Astrocyte (in vitro differentiated cells and primary cell): Measurements from ENCODE around the gene SPACA7. TPM values are rescaled to one million over a fixed set of nuclear protein-coding genes. Genes with fewer than 3 reads are reported as not detected.

Experiments
- DNase-seq: peaks from one replicate; pipeline ENCODE4 v3.0.0-alpha.2; 2010; ENCODE audit warnings: low read depth
- FAIRE-seq: peaks from 2 replicates; lab custom pipeline; 2011; peaks lifted over from hg19 to GRCh38; lab: Jason Lieb, UNC
- H2AFZ ChIP-seq: 2 replicates; pipeline ENCODE4 v1.6.0; 2012; ENCODE audit warnings: low read depth, low read length, inconsistent platforms
- H3K27ac ChIP-seq: 2 replicates; pipeline ENCODE4 v1.5.1; 2011; ENCODE audit warnings: low read depth, low read length, inconsistent platforms
- H3K27me3 ChIP-seq: 2 replicates; pipeline ENCODE4 v1.6.0; 2011; ENCODE audit warnings: low read length, inconsistent platforms; ENCODE audit not compliant: insufficient read depth
- H3K36me3 ChIP-seq: 2 replicates; pipeline ENCODE4 v1.5.1; 2011; ENCODE audit warnings: low read length, inconsistent platforms; ENCODE audit not compliant: insufficient read depth
- H3K4me1 ChIP-seq: 2 replicates; pipeline ENCODE4 v1.5.1; 2011; ENCODE audit warnings: low read length, inconsistent platforms; ENCODE audit not compliant: insufficient read depth
- H3K4me2 ChIP-seq: 2 replicates; pipeline ENCODE4 v1.6.0; 2012; ENCODE audit warnings: low read length, inconsistent platforms
- H3K4me3 ChIP-seq: 2 replicates; pipeline ENCODE4 v1.5.1; 2011; ENCODE audit warnings: low read depth, mild to moderate bottlenecking, low read length, inconsistent platforms; ENCODE audit not compliant: insufficient read depth
- H3K79me2 ChIP-seq: 2 replicates; pipeline ENCODE4 v1.6.0; 2012; ENCODE audit warnings: mild to moderate bottlenecking, low read length, inconsistent platforms; ENCODE audit not compliant: insufficient read depth
- H3K9ac ChIP-seq: 2 replicates; pipeline ENCODE4 v1.6.0; 2012; ENCODE audit warnings: mild to moderate bottlenecking, low read length, inconsistent platforms
- H3K9me3 ChIP-seq: 2 replicates; pipeline ENCODE4 v1.5.1; 2012; ENCODE audit warnings: low read depth, mild to moderate bottlenecking, low read length, inconsistent platforms; ENCODE audit not compliant: insufficient read depth
- H4K20me1 ChIP-seq: 2 replicates; pipeline ENCODE4 v1.6.0; 2012; ENCODE audit warnings: low read length, inconsistent platforms; ENCODE audit not compliant: insufficient read depth
- H3K27ac Mint-ChIP-seq: one replicate; pipeline ENCODE4 v1.8.0; 2021; ENCODE audit warnings: mild to moderate bottlenecking, mixed read lengths; ENCODE audit not compliant: unreplicated experiment
- H3K27me3 Mint-ChIP-seq: one replicate; pipeline ENCODE4 v1.8.0; 2021; ENCODE audit warnings: low read depth, mixed read lengths; ENCODE audit not compliant: unreplicated experiment
- H3K36me3 Mint-ChIP-seq: one replicate; pipeline ENCODE4 v1.8.0; 2021; ENCODE audit warnings: low read depth, mixed read lengths; ENCODE audit not compliant: unreplicated experiment
- H3K4me1 Mint-ChIP-seq: one replicate; pipeline ENCODE4 v1.8.0; 2021; ENCODE audit warnings: low read depth, mixed read lengths; ENCODE audit not compliant: unreplicated experiment
- H3K4me3 Mint-ChIP-seq: one replicate; pipeline ENCODE4 v1.8.0; 2021; ENCODE audit warnings: mild to moderate bottlenecking, moderate library complexity, mixed read lengths; ENCODE audit not compliant: unreplicated experiment
- H3K9me3 Mint-ChIP-seq: one replicate; pipeline ENCODE4 v1.8.0; 2021; ENCODE audit warnings: mild to moderate bottlenecking, mixed read lengths; ENCODE audit not compliant: unreplicated experiment
- EZH2 ChIP-seq: IDR thresholded peaks from 2 replicates; pipeline ENCODE4 v1.6.1; 2012; ENCODE audit warnings: mild to moderate bottlenecking, low read length, inconsistent platforms; ENCODE audit not compliant: insufficient read depth
- total RNA-seq: library from RNA; stranded (reverse); gene quantifications from 2 replicates; pipeline ENCODE4 v1.2.1, GENCODE V29; 2021
- TF ChIP-seq, protein P1 (sequence below): IDR thresholded peaks from 2 replicates; pipeline ENCODE4 v1.5.1; 2011; ENCODE audit warnings: low read depth, mild to moderate bottlenecking, inconsistent platforms, low read length, moderate library complexity; ENCODE audit not compliant: insufficient read depth

The SPACA7 gene
- total RNA-seq, 1 donor from 2014 or later = not detected

DNA sequence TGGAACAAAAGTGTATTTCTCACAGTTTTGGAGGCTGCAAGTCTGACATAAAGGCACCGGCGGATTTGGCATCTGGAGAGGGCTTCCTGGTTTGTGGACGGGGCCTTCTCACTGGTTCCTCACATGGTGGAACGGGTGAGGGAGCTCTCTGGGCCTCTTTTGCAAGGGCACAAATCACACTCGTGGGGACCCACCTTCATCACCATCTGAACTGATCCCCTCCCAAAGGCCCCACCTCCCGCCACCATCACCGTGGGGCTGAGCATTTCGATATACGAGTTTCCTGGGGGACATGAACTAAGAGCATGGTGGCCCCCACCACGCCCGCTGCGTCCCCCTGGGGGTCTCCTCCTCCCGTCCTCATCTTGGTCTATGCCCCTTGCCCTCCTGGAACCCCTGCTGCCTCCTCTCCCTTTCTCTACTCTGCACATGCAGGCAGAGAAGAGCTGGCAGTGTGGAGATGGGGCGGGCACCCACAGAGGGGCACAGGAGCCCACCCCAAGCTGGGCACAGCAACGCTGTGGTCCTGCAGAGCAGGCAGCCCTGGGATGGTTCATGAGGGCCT is 20.8 kb upstream of the SPACA7 start:
- DNase-seq (no peak), FAIRE-seq (no peak)
- H3K79me2 ChIP-seq = no peaks in the 10 kb centered on the region
- Mint-ChIP-seq H3K9me3 (no peaks in the 10 kb centered on the region), H3K27me3 (peaks cover 41% of the 10 kb centered on the region), H3K36me3 (no peaks in the 10 kb centered on the region), H3K4me3 (no peak overlapping the region), H3K4me1 (no peaks in the 10 kb centered on the region), H3K27ac (no peak overlapping the region)
- H3K4me1 ChIP-seq = no peaks in the 10 kb centered on the region
- no peak overlapping the region for H3K27ac ChIP-seq
- H3K27me3 ChIP-seq = no peaks in the 10 kb centered on the region
- no peak overlapping the region for H2AFZ ChIP-seq
- H3K4me2 ChIP-seq = no peak overlapping the region
- H3K9ac ChIP-seq = no peak overlapping the region
- peaks cover 12% of the 10 kb centered on the region for H3K9me3 ChIP-seq
- no peaks in the 10 kb centered on the region for H3K36me3 ChIP-seq
- no peaks in the 10 kb centered on the region for H4K20me1 ChIP-seq
- TF ChIP-seq, protein P1, sequence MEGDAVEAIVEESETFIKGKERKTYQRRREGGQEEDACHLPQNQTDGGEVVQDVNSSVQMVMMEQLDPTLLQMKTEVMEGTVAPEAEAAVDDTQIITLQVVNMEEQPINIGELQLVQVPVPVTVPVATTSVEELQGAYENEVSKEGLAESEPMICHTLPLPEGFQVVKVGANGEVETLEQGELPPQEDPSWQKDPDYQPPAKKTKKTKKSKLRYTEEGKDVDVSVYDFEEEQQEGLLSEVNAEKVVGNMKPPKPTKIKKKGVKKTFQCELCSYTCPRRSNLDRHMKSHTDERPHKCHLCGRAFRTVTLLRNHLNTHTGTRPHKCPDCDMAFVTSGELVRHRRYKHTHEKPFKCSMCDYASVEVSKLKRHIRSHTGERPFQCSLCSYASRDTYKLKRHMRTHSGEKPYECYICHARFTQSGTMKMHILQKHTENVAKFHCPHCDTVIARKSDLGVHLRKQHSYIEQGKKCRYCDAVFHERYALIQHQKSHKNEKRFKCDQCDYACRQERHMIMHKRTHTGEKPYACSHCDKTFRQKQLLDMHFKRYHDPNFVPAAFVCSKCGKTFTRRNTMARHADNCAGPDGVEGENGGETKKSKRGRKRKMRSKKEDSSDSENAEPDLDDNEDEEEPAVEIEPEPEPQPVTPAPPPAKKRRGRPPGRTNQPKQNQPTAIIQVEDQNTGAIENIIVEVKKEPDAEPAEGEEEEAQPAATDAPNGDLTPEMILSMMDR = no peak
- TF ChIP-seq EZH2 = no peak
- H3K4me3 ChIP-seq = no peak overlapping the region

DNA sequence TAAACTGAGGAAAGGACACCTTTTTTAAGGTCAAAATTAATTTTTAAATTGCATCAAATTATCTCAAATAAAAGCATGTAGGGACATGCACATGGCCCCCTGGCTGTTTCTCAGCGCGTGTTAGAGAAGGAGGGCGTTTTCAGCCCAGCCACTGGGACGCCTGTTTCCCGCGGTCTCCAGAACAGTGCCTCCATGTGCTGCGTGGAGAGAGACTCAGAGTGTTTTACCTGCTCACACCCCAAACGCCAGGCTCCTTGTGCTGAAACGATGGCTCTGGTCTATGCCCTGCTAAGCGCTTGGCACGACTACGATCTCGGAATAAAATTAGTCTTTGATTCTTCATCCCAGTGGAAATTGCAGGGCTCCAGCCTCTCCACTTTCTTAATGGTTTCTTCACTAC is 20.0 kb upstream of the SPACA7 start:
- Mint-ChIP-seq H3K4me1 (no peaks in the 10 kb centered on the region), H3K27me3 (peaks cover 32% of the 10 kb centered on the region), H3K27ac (no peak overlapping the region), H3K4me3 (no peak overlapping the region), H3K36me3 (no peaks in the 10 kb centered on the region), H3K9me3 (no peaks in the 10 kb centered on the region)
- Histone ChIP-seq H3K9ac (no peak overlapping the region), H3K36me3 (no peaks in the 10 kb centered on the region), H3K79me2 (no peaks in the 10 kb centered on the region), H3K9me3 (peaks cover 11% of the 10 kb centered on the region), H3K4me1 (no peaks in the 10 kb centered on the region), H3K27ac (no peak overlapping the region), H3K4me3 (no peak overlapping the region), H4K20me1 (no peaks in the 10 kb centered on the region), H3K27me3 (no peaks in the 10 kb centered on the region), H2AFZ (no peak overlapping the region), H3K4me2 (no peak overlapping the region)
- FAIRE-seq (no peak), DNase-seq (no peak)
- TF ChIP-seq, protein P1 = no peak
- TF ChIP-seq EZH2 = no peak

DNA sequence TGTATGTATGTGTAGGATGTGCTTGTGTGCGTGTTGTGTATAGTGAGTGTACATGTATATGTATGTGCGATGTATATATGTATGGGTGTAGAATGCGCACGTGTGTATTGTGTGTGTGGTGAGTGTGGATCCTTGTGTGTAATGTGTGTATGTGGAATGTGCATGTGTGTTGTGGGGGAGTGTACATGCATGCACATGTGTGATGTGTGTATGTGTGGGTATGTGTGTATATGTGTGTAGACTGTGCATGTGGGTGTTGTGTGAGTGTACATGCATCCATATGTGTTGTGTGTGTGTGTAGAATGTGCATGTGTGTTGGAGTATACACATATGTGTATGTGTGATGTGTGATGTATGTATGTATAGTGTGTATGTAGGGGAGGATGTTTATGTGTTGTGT is 18.0 kb upstream of the SPACA7 start:
- peaks cover 5% of the 10 kb centered on the region for H3K9me3 Mint-ChIP-seq
- no peak overlapping the region for H3K4me2 ChIP-seq
- H4K20me1 ChIP-seq = no peaks in the 10 kb centered on the region
- H3K36me3 ChIP-seq = no peaks in the 10 kb centered on the region
- DNase-seq (no peak), FAIRE-seq (no peak)
- peaks cover 6% of the 10 kb centered on the region for H3K4me1 Mint-ChIP-seq
- H3K4me3 Mint-ChIP-seq = no peak overlapping the region
- no peak overlapping the region for H2AFZ ChIP-seq
- no peak overlapping the region for H3K27ac ChIP-seq
- no peaks in the 10 kb centered on the region for H3K27me3 ChIP-seq
- peaks cover 27% of the 10 kb centered on the region for H3K27me3 Mint-ChIP-seq
- H3K27ac Mint-ChIP-seq = no peak overlapping the region
- no peaks in the 10 kb centered on the region for H3K79me2 ChIP-seq
- H3K36me3 Mint-ChIP-seq = no peaks in the 10 kb centered on the region
- H3K4me1 ChIP-seq = no peaks in the 10 kb centered on the region
- H3K9me3 ChIP-seq = peaks cover 7% of the 10 kb centered on the region
- H3K4me3 ChIP-seq = no peak overlapping the region
- TF ChIP-seq, protein P1 = no peak
- no peak for TF ChIP-seq EZH2
- no peak overlapping the region for H3K9ac ChIP-seq
